IMR-90 (cell line): ENCODE data around the gene CREB3L1. TPM values are rescaled to one million over a fixed set of nuclear protein-coding genes. Genes with fewer than 3 reads are reported as not detected.

Experiments used
- RAD21 ChIP-seq: IDR thresholded peaks from 2 replicates; pipeline ENCODE4 v1.6.1; 2012; ENCODE audit warnings: low read length, improper control_type of control experiment
- USF2 ChIP-seq: fragments of 150-350 bp; IDR thresholded peaks from 2 replicates; pipeline ENCODE4 v1.6.1; 2017; ENCODE audit warnings: mild to moderate bottlenecking, antibody characterized with exemption, low read length, low read depth
- polyA plus RNA-seq, 3 experiments: library from polyadenylated mRNA; depleted of rRNA; stranded (reverse); fragments of >200 nt; gene quantifications; 2 replicates each; pipeline ENCODE4 v1.2.3, GENCODE V29; 2012; ENCODE audit warnings: low replicate concordance in 1 of 3
- total RNA-seq: library from RNA; depleted of rRNA; stranded (reverse); fragments of >200 nt; gene quantifications from 2 replicates; pipeline ENCODE4 v1.2.3, GENCODE V29; 2012

The CREB3L1 gene
- total and polyA plus RNA-seq, 2 of the 4 experiments (the other 2 are of a cell fraction), result 8.1 to 82.3 TPM

GRCh38 chr11:46238078-46238966 lies 39.1 kb upstream of the CREB3L1 start (continued):
- TF ChIP-seq USF2 (peak; percentile 37; the same call in 1 of the 2 replicates), RAD21 (no peak)
